Renal cortical epithelial cell (primary cell): ENCODE results near the gene MXI1. TPM values are rescaled to one million over a fixed set of nuclear protein-coding genes. Genes with fewer than 3 reads are reported as not detected.
"Not testable (repeated sequence)": the region's sequence is repeated elsewhere in the genome, so short reads cannot be mapped to it uniquely, and the experiment has no call there.

Experiments
- DNase-seq: peaks from one replicate; pipeline ENCODE4 v3.0.0-alpha.2; 2011; ENCODE audit warnings: low read depth
- total RNA-seq: library from RNA; depleted of rRNA; stranded (reverse); fragments of >200 nt; gene quantifications from 2 replicates; pipeline ENCODE4 v1.2.3, GENCODE V29; 2014

The MXI1 gene
- total RNA-seq, 1 donor from 2014 or later, result 37.2 TPM

- no peak for DNase-seq
Measured at GRCh38 chr10:110239892-110240291, 32.5 kb downstream of the MXI1 start.

GRCh38 chr10:110241407-110241806 is 34.0 kb downstream of the MXI1 start:
- no peak for DNase-seq

- DNase-seq, result no peak
Measured at GRCh38 chr10:110241841-110242240, 34.4 kb downstream of the MXI1 start.

GRCh38 chr10:110242511-110242910 is 35.1 kb downstream of the MXI1 start:
- DNase-seq, result no peak

- no peak for DNase-seq
Measured at GRCh38 chr10:110244550-110244949, 37.1 kb downstream of the MXI1 start.

GRCh38 chr10:110247833-110248232 is 40.4 kb downstream of the MXI1 start:
- not testable (repeated sequence) for DNase-seq

GRCh38 chr10:110249489-110249888 is 42.1 kb downstream of the MXI1 start:
- DNase-seq, result not testable (repeated sequence)

- DNase-seq, result not testable (repeated sequence)
Measured at GRCh38 chr10:110251392-110251791, 44.0 kb downstream of the MXI1 start.

- DNase-seq, result no peak
Measured at GRCh38 chr10:110252151-110252550, 44.7 kb downstream of the MXI1 start.

- no peak for DNase-seq
Measured at GRCh38 chr10:110254467-110254866, 47.1 kb downstream of the MXI1 start.

GRCh38 chr10:110258542-110258941 is 51.1 kb downstream of the MXI1 start:
- no peak for DNase-seq

GRCh38 chr10:110259317-110259716 is 51.9 kb downstream of the MXI1 start:
- DNase-seq, result no peak

GRCh38 chr10:110260746-110261477 is 53.5 kb downstream of the MXI1 start:
- peak; percentile 16 for DNase-seq

- no peak for DNase-seq
Measured at GRCh38 chr10:110263164-110263563, 55.8 kb downstream of the MXI1 start.

- DNase-seq, result no peak
Measured at GRCh38 chr10:110265573-110266193, 58.3 kb downstream of the MXI1 start.

GRCh38 chr10:110267276-110267675 is 59.9 kb downstream of the MXI1 start:
- no peak for DNase-seq

GRCh38 chr10:110268442-110268841 is 61.0 kb downstream of the MXI1 start:
- peak; percentile 5 for DNase-seq

- DNase-seq, result no peak
Measured at GRCh38 chr10:110268971-110269370, 61.6 kb downstream of the MXI1 start.

GRCh38 chr10:110269374-110270318 is 62.2 kb downstream of the MXI1 start:
- peak; percentile 72 for DNase-seq

GRCh38 chr10:110272995-110273394 is 65.6 kb downstream of the MXI1 start:
- not testable (repeated sequence) for DNase-seq

GRCh38 chr10:110273474-110273873 is 66.1 kb downstream of the MXI1 start:
- DNase-seq, result peak; percentile 94

- DNase-seq, result no peak
Measured at GRCh38 chr10:110274072-110274627, 66.7 kb downstream of the MXI1 start.
